Neural progenitor cell (in vitro differentiated cells): Measurements from ENCODE around the gene FAM53B. TPM values are rescaled to one million over a fixed set of nuclear protein-coding genes. Genes with fewer than 3 reads are reported as not detected.

Source experiments
- DNase-seq: peaks from one replicate; pipeline ENCODE4 v3.0.0-alpha.2; 2016; ENCODE audit warnings: low spot score
- H2AFZ ChIP-seq: fragments of 200-600 bp; sonication (generic); replicated peaks from 2 replicates; pipeline ENCODE4 v1.6.1; 2016; ENCODE audit warnings: antibody characterized with exemption
- H3F3A ChIP-seq: fragments of 200-600 bp; sonication (generic); 2 replicates; pipeline ENCODE4 v1.6.1; 2016; ENCODE audit warnings: antibody characterized with exemption, low read depth
- H3K27ac ChIP-seq: fragments of 200-600 bp; sonication (generic); 2 replicates; pipeline ENCODE4 v1.5.1; 2016; ENCODE audit warnings: mild to moderate bottlenecking
- H3K27me3 ChIP-seq: fragments of 200-600 bp; sonication (generic); 2 replicates; pipeline ENCODE4 v1.6.1; 2016; ENCODE audit warnings: mild to moderate bottlenecking, moderate library complexity
- H3K36me3 ChIP-seq: fragments of 200-600 bp; sonication (generic); 2 replicates; pipeline ENCODE4 v1.5.1; 2016
- H3K4me1 ChIP-seq: fragments of 200-600 bp; sonication (generic); 2 replicates; pipeline ENCODE4 v1.6.1; 2016; ENCODE audit warnings: mixed run types
- H3K4me2 ChIP-seq: fragments of 200-600 bp; sonication (generic); 2 replicates; pipeline ENCODE4 v1.6.1; 2016
- H3K4me3 ChIP-seq: fragments of 200-600 bp; sonication (generic); 2 replicates; pipeline ENCODE4 v1.5.1; 2016
- H3K79me2 ChIP-seq: fragments of 200-600 bp; sonication (generic); 2 replicates; pipeline ENCODE4 v1.6.1; 2016; ENCODE audit warnings: low read depth
- H3K9ac ChIP-seq: fragments of 200-600 bp; sonication (generic); 2 replicates; pipeline ENCODE4 v1.6.1; 2016
- H3K9me3 ChIP-seq: fragments of 200-600 bp; sonication (generic); 2 replicates; pipeline ENCODE4 v1.5.1; 2016; ENCODE audit warnings: low read depth
- H4K20me1 ChIP-seq: fragments of 200-600 bp; sonication (generic); 2 replicates; pipeline ENCODE4 v1.6.1; 2016; ENCODE audit warnings: low read depth
- H3K27ac Mint-ChIP-seq: 3 replicates; pipeline ENCODE4 v1.8.0; 2021; ENCODE audit warnings: mixed read lengths
- H3K27me3 Mint-ChIP-seq: 2 replicates; pipeline ENCODE4 v1.8.0; 2022; ENCODE audit warnings: low read depth, mild to moderate bottlenecking, inconsistent platforms, moderate library complexity, mixed read lengths; ENCODE audit not compliant: insufficient read depth
- H3K36me3 Mint-ChIP-seq: 3 replicates; pipeline ENCODE4 v1.8.0; 2021; ENCODE audit warnings: mixed read lengths
- H3K4me1 Mint-ChIP-seq: 3 replicates; pipeline ENCODE4 v1.8.0; 2021; ENCODE audit warnings: mixed read lengths
- H3K4me3 Mint-ChIP-seq: 3 replicates; pipeline ENCODE4 v1.8.0; 2021; ENCODE audit warnings: mild to moderate bottlenecking, moderate library complexity, mixed read lengths
- H3K9me3 Mint-ChIP-seq: 3 replicates; pipeline ENCODE4 v1.8.0; 2020; ENCODE audit warnings: mixed read lengths
- EZH2 ChIP-seq: fragments of 200-600 bp; sonication (generic); IDR thresholded peaks from 2 replicates; pipeline ENCODE4 v1.6.1; 2017; ENCODE audit warnings: antibody characterized with exemption, mild to moderate bottlenecking, moderate library complexity
- EZH2phosphoT487 ChIP-seq: fragments of 200-600 bp; sonication (generic); IDR thresholded peaks from 2 replicates; pipeline ENCODE4 v1.6.1; 2017; ENCODE audit warnings: antibody characterized with exemption
- total RNA-seq: library from RNA; depleted of rRNA; stranded (reverse); fragments of >200 nt; gene quantifications from 2 replicates; pipeline ENCODE4 v1.2.3, GENCODE V29; 2015; ENCODE audit warnings: low replicate concordance
- TF ChIP-seq, protein P1 (sequence below): fragments of 200-600 bp; sonication (generic); IDR thresholded peaks from 2 replicates; pipeline ENCODE4 v1.5.1; 2017; ENCODE audit warnings: antibody characterized with exemption, mild to moderate bottlenecking

Gene FAM53B
- total RNA-seq, 1 donor from 2014 or later = 15.3 TPM

DNA sequence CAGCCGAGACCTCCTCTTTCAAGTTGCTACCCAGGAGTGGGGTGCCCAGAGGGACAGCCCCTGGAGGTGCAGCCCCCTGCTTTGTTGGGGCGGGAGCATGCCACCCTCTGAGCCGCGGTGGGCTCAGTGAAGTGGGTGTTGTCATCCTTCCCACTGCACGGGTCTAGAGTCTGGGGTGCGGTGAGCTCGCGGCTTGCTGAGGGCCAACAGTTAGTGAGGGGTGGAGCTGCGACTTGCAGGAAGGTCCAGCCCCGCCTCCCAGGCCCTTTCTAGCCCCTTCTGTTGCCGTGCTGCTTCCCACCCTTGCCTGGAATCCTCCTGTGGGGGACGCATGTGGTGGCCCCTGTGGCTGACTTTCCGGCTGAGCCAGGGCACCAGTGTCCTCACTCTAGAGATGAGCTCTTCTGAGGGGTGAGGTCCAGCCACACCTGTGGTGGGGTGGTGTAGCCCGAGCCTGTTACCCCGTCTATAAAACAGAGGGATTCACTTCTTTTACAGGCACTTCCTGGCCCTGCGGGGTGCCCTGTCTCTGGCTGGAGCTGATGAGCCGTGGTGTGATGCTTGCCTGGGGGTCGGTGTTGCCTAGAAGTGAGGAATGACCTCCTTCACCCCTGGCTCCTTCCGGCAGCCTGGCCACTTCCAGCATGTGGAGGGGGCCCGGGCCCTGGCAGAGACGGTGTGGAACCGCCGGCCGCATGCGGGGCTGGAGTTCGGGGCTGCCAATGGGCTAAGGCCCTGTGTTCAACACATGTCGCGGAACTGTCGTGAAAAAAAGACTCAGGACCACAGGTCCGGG lies 127.9 kb downstream of the FAM53B start:
- Histone ChIP-seq H3K27ac (no peak overlapping the region), H3K4me1 (peaks cover 6% of the 10 kb centered on the region), H3F3A (peaks cover 16% of the 10 kb centered on the region), H3K9me3 (no peaks in the 10 kb centered on the region), H4K20me1 (peaks cover 18% of the 10 kb centered on the region), H3K9ac (no peak overlapping the region), H2AFZ (no peak overlapping the region), H3K79me2 (no peaks in the 10 kb centered on the region), H3K4me3 (no peak overlapping the region), H3K36me3 (no peaks in the 10 kb centered on the region), H3K4me2 (no peak overlapping the region), H3K27me3 (no peaks in the 10 kb centered on the region)
- Mint-ChIP-seq H3K27ac (no peak overlapping the region), H3K4me3 (no peak overlapping the region), H3K4me1 (peaks cover 11% of the 10 kb centered on the region), H3K36me3 (peaks cover 4% of the 10 kb centered on the region), H3K27me3 (peaks cover 4% of the 10 kb centered on the region), H3K9me3 (no peaks in the 10 kb centered on the region)
- DNase-seq = no peak
- TF ChIP-seq EZH2 (no peak), EZH2phosphoT487 (no peak)
- TF ChIP-seq, protein P1, sequence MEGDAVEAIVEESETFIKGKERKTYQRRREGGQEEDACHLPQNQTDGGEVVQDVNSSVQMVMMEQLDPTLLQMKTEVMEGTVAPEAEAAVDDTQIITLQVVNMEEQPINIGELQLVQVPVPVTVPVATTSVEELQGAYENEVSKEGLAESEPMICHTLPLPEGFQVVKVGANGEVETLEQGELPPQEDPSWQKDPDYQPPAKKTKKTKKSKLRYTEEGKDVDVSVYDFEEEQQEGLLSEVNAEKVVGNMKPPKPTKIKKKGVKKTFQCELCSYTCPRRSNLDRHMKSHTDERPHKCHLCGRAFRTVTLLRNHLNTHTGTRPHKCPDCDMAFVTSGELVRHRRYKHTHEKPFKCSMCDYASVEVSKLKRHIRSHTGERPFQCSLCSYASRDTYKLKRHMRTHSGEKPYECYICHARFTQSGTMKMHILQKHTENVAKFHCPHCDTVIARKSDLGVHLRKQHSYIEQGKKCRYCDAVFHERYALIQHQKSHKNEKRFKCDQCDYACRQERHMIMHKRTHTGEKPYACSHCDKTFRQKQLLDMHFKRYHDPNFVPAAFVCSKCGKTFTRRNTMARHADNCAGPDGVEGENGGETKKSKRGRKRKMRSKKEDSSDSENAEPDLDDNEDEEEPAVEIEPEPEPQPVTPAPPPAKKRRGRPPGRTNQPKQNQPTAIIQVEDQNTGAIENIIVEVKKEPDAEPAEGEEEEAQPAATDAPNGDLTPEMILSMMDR = no peak

DNA sequence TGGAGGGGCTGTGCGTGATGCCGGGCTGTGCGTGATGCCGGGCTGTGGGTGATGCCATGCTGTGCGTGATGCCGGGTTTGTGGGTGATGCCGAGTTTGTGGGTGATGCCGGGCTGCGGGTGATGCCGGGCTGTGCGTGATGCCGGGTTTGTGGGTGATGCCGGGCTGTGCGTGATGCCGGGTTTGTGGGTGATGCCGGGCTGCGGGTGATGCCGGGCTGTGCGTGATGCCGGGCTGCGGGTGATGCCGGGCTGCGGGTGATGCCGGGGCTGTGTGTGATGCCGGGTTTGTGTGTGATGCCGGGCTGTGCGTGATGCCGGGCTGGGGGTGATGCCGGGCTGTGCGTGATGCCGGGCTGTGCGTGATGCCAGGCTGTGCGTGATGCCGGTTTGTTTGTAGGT lies 128.9 kb downstream of the FAM53B start:
- H3K27ac ChIP-seq = no peak overlapping the region
- H3K4me3 ChIP-seq = no peak overlapping the region
- H3K27me3 ChIP-seq = no peaks in the 10 kb centered on the region

DNA sequence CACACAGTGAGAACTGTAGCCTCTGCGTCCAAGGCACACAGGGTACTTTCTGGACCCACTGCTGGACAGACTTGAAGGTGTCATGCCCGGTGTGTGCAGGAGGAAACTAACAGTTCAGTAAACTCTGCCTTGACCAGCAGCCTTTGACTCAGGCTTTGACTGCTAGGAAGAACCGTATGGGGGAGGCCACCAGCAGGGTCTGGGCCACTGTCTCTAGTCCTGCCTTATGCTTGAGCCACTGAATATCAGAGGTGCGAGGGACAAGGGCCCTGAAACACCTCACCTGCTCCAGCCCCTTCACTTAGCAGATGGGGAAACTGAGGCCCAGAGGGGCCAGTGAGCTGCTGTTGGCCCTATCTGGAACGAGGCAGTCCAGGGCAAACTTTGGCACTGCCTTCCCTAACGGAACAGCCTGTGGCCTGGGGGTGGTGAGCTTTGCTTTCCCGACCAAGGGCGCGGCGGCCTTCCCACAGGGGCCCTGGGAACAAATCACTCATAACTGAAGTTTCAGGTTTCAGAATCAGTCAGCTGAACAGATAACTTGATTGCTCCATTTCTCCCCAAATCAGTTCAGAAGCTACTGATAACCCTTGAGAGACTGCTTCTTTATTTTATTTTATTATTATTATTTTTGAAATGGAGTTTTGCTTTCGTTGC lies 130.0 kb downstream of the FAM53B start:
- Mint-ChIP-seq H3K27me3 (peaks cover 4% of the 10 kb centered on the region), H3K27ac (peak overlapping the region; percentile 46), H3K36me3 (peaks cover 4% of the 10 kb centered on the region), H3K4me1 (peaks cover 11% of the 10 kb centered on the region), H3K9me3 (no peaks in the 10 kb centered on the region), H3K4me3 (no peak overlapping the region)
- H4K20me1 ChIP-seq = peaks cover 18% of the 10 kb centered on the region
- H3K36me3 ChIP-seq = no peaks in the 10 kb centered on the region
- H3K27me3 ChIP-seq = no peaks in the 10 kb centered on the region
- H3K4me2 ChIP-seq = no peak overlapping the region
- DNase-seq = no peak
- H3K4me1 ChIP-seq = peaks cover 6% of the 10 kb centered on the region
- no peaks in the 10 kb centered on the region for H3K79me2 ChIP-seq
- H3K9me3 ChIP-seq = no peaks in the 10 kb centered on the region
- H3F3A ChIP-seq = peaks cover 16% of the 10 kb centered on the region
- no peak overlapping the region for H3K9ac ChIP-seq
- TF ChIP-seq EZH2phosphoT487 (no peak), EZH2 (no peak)
- TF ChIP-seq, protein P1 = no peak
- H3K4me3 ChIP-seq = no peak overlapping the region
- H3K27ac ChIP-seq = no peak overlapping the region
- no peak overlapping the region for H2AFZ ChIP-seq

More for the DNA sequence above, 128.9 kb downstream of the FAM53B start:
- Histone ChIP-seq H3K9ac (no peak overlapping the region), H3K4me1 (peaks cover 6% of the 10 kb centered on the region), H3K79me2 (no peaks in the 10 kb centered on the region), H3F3A (peaks cover 16% of the 10 kb centered on the region), H3K4me2 (no peak overlapping the region), H2AFZ (no peak overlapping the region), H3K9me3 (no peaks in the 10 kb centered on the region), H4K20me1 (peaks cover 18% of the 10 kb centered on the region), H3K36me3 (no peaks in the 10 kb centered on the region)
- no peak for DNase-seq
- Mint-ChIP-seq H3K9me3 (no peaks in the 10 kb centered on the region), H3K4me1 (peaks cover 11% of the 10 kb centered on the region), H3K27me3 (peaks cover 4% of the 10 kb centered on the region), H3K4me3 (no peak overlapping the region), H3K27ac (no peak overlapping the region), H3K36me3 (peaks cover 4% of the 10 kb centered on the region)
- no peak for TF ChIP-seq EZH2phosphoT487
- TF ChIP-seq, protein P1 = no peak
- TF ChIP-seq EZH2 = no peak
